ENCODE data around the gene HHAT.
"Not testable (repeated sequence)": the region's sequence is repeated elsewhere in the genome, so short reads cannot be mapped to it uniquely, and the experiment has no call there.

HHAT gene

GRCh38 chr1:210650403-210650802, 321.7 kb downstream of the HHAT start:
- TF ChIP-seq CTCF (conservative IDR thresholded peaks at IDR 0.05; ENCODE audit: low read depth, low read length): no peak
- H3K4me3 ChIP-seq (ENCODE audit: low read length): no peak overlapping the region
- DNase-seq (ENCODE audit: low read depth): peak; percentile 56

GRCh38 chr1:210652329-210652954, 323.7 kb downstream of the HHAT start:
- no peak for DNase-seq (ENCODE audit: low read depth)
- H3K4me3 ChIP-seq (ENCODE audit: low read length): no peak overlapping the region
- TF ChIP-seq CTCF (conservative IDR thresholded peaks at IDR 0.05; ENCODE audit: low read depth, low read length): no peak

- no peak overlapping the region for H3K4me3 ChIP-seq (ENCODE audit: low read length)
- no peak for TF ChIP-seq CTCF (conservative IDR thresholded peaks at IDR 0.05; ENCODE audit: low read depth, low read length)
- DNase-seq (ENCODE audit: low read depth): no peak
Measured at GRCh38 chr1:210653771-210654170, 325.1 kb downstream of the HHAT start.

- no peak for DNase-seq (ENCODE audit: low read depth)
- H3K4me3 ChIP-seq (ENCODE audit: low read length): no peak overlapping the region
- TF ChIP-seq CTCF (conservative IDR thresholded peaks at IDR 0.05; ENCODE audit: low read depth, low read length): no peak
Measured at GRCh38 chr1:210654176-210654981, 325.7 kb downstream of the HHAT start.

GRCh38 chr1:210655511-210655910, 326.8 kb downstream of the HHAT start:
- no peak overlapping the region for H3K4me3 ChIP-seq (ENCODE audit: low read length)
- no peak for TF ChIP-seq CTCF (conservative IDR thresholded peaks at IDR 0.05; ENCODE audit: low read depth, low read length)
- no peak for DNase-seq (ENCODE audit: low read depth)

- TF ChIP-seq CTCF (conservative IDR thresholded peaks at IDR 0.05; ENCODE audit: low read depth, low read length): no peak
- H3K4me3 ChIP-seq (ENCODE audit: low read length): no peak overlapping the region
- no peak for DNase-seq (ENCODE audit: low read depth)
Measured at GRCh38 chr1:210657806-210658205, 329.1 kb downstream of the HHAT start.

- not testable (repeated sequence) for DNase-seq (ENCODE audit: low read depth); H3K4me3 ChIP-seq (ENCODE audit: low read length)
Measured at GRCh38 chr1:210661520-210661919, 332.8 kb downstream of the HHAT start.

Data from retinal pigment epithelial cell (primary cell).